ENCODE results near the gene CDH23.
"Not testable (repeated sequence)": the region's sequence is repeated elsewhere in the genome, so short reads cannot be mapped to it uniquely, and the experiment has no call there.

Gene CDH23

GRCh38 chr10:71594934-71595571 is 198.3 kb downstream of the CDH23 start:
- TF ChIP-seq ZFX (IDR thresholded peaks at IDR 0.05; ENCODE audit: borderline replicate concordance) (no peak), CTCF (IDR thresholded peaks at IDR 0.05) (no peak)

GRCh38 chr10:71595649-71596048 is 198.9 kb downstream of the CDH23 start:
- TF ChIP-seq CTCF (IDR thresholded peaks at IDR 0.05) (no peak), ZFX (IDR thresholded peaks at IDR 0.05; ENCODE audit: borderline replicate concordance) (no peak)
- H3K27ac ChIP-seq: no peak overlapping the region

More at GRCh38 chr10:71594934-71595571, 198.3 kb downstream of the CDH23 start:
- H3K27ac ChIP-seq: no peak overlapping the region

- TF ChIP-seq CTCF (IDR thresholded peaks at IDR 0.05) (no peak), ZFX (IDR thresholded peaks at IDR 0.05; ENCODE audit: borderline replicate concordance) (no peak)
Measured at GRCh38 chr10:71596127-71596526, 199.4 kb downstream of the CDH23 start.

GRCh38 chr10:71596759-71597158 is 200.0 kb downstream of the CDH23 start:
- TF ChIP-seq ZFX (IDR thresholded peaks at IDR 0.05; ENCODE audit: borderline replicate concordance) (no peak), CTCF (IDR thresholded peaks at IDR 0.05) (no peak)
- H3K27ac ChIP-seq: no peak overlapping the region

More at GRCh38 chr10:71596127-71596526, 199.4 kb downstream of the CDH23 start:
- H3K27ac ChIP-seq: no peak overlapping the region

GRCh38 chr10:71597821-71598498 is 201.2 kb downstream of the CDH23 start:
- H3K27ac ChIP-seq: no peak overlapping the region
- TF ChIP-seq CTCF (IDR thresholded peaks at IDR 0.05) (no peak), ZFX (IDR thresholded peaks at IDR 0.05; ENCODE audit: borderline replicate concordance) (no peak)

- no peak for TF ChIP-seq ZFX (IDR thresholded peaks at IDR 0.05; ENCODE audit: borderline replicate concordance)
- TF ChIP-seq CTCF (IDR thresholded peaks at IDR 0.05): no peak
- H3K27ac ChIP-seq: no peak overlapping the region
Measured at GRCh38 chr10:71598621-71599055, 201.9 kb downstream of the CDH23 start.

GRCh38 chr10:71599518-71599917 is 202.8 kb downstream of the CDH23 start:
- TF ChIP-seq CTCF (IDR thresholded peaks at IDR 0.05): no peak
- no peak for TF ChIP-seq ZFX (IDR thresholded peaks at IDR 0.05; ENCODE audit: borderline replicate concordance)
- no peak overlapping the region for H3K27ac ChIP-seq

GRCh38 chr10:71600242-71600641 is 203.5 kb downstream of the CDH23 start:
- H3K27ac ChIP-seq: not testable (repeated sequence)

All from 22Rv1 (cell line).